Spleen (tissue), 7 donors: ENCODE results near the gene ROGDI.

Experiments
- POLR2A ChIP-seq, 3 donors: fragments of 450-650 bp; IDR thresholded peaks; one replicate each; pipeline ENCODE4 v1.5.1; 2017; ENCODE audit warnings: antibody characterized with exemption in 3 of 3, mild to moderate bottlenecking in 1 of 3
- POLR2AphosphoS5 ChIP-seq, 3 donors: sonication (generic); formaldehyde crosslinking; IDR thresholded peaks; one replicate each; pipeline ENCODE4 v1.5.1; 2017; ENCODE audit warnings: antibody characterized with exemption in 3 of 3
- TF ChIP-seq, protein P1 (sequence below), 11 experiments: fragments of 200-600 bp in 7 of 11; fragments of 450-650 bp in 4 of 11; sonication (generic) in 4 of 11; IDR thresholded peaks in 8 of 11; conservative IDR thresholded peaks in 3 of 11; 1 replicate in 7 of 11; 2 replicates in 4 of 11; pipeline versions ENCODE4 v1.4.0 to v1.8.0; 2016 to 2021; ENCODE audit warnings: antibody characterized with exemption in 11 of 11, inconsistent platforms in 4 of 11, mild to moderate bottlenecking in 1 of 11
- donor health status: DM: no; HTN: no; CAD: no; lungs with moderate emphysema.
- donor health status: DM: no; HTN: no; CAD: no.
- donor health status: DM: no; HTN: no; CAD: no.

DNA sequence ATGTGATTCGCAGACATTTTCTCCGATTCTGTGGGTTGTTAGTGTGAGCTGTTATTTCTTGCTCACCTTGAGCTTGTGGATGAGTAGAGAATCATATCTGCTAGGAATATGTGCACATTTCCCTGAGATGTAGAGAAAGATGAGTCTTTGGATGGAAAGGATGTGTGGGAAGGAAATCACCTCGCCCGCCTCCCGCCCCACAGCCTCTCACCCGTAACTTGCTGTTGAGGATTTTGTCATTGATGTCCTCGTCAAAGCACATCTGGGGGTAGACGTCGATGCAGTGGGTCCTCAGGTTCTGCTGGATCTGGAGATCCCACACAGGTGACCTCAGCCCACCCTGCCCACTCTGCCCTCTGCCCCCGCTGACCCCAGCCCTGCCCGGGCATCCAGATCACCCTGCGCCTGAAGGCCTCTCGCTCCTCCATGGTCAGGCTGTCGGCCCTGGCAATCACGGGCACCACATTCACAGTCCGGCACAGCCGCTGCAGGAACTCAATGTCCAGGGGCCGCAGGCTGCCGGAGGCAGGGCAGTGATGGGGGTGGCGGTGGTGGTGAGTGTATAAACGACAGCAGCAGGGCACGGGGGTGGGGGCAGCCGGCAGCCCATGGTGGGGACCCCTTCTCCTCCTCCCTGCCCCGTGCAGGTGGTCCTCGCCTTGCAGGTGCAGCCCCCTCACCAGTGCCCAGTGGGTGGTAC, 19.0 kb downstream of the ROGDI start:
- TF ChIP-seq, protein P1, sequence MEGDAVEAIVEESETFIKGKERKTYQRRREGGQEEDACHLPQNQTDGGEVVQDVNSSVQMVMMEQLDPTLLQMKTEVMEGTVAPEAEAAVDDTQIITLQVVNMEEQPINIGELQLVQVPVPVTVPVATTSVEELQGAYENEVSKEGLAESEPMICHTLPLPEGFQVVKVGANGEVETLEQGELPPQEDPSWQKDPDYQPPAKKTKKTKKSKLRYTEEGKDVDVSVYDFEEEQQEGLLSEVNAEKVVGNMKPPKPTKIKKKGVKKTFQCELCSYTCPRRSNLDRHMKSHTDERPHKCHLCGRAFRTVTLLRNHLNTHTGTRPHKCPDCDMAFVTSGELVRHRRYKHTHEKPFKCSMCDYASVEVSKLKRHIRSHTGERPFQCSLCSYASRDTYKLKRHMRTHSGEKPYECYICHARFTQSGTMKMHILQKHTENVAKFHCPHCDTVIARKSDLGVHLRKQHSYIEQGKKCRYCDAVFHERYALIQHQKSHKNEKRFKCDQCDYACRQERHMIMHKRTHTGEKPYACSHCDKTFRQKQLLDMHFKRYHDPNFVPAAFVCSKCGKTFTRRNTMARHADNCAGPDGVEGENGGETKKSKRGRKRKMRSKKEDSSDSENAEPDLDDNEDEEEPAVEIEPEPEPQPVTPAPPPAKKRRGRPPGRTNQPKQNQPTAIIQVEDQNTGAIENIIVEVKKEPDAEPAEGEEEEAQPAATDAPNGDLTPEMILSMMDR (IDR thresholded peaks at IDR 0.05 in 8 of 11, conservative IDR thresholded peaks at IDR 0.05 in 3 of 11): no peak
- no peak for TF ChIP-seq POLR2A (IDR thresholded peaks at IDR 0.05)
- TF ChIP-seq POLR2AphosphoS5 (IDR thresholded peaks at IDR 0.05): no peak
